ENCODE data around the gene PDPN. TPM values are rescaled to one million over a fixed set of nuclear protein-coding genes. Genes with fewer than 3 reads are reported as not detected.

The PDPN gene

DNA sequence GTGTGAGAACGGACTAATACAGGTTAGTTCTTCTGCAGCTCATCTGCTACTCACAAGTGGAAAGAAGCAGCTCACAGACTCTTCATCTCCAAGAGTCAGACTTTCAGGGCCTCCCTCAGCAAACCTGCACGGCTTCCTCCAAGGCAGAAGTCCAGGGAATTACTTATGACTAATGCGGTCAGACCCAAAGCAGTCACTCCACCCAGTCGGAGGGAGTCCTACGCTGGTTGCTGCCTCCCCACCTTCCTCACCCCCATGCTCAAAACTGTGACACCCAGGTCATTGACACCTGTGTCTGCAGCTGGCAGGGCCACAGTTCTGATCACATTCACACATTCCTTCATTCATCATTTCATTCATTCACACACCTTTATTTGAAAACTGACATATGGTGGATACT lies 77.9 kb downstream of the PDPN start:
- Histone ChIP-seq H3K4me2 (ENCODE audit: low read length) (no peak overlapping the region), H3K9ac (ENCODE audit: low read depth, low read length) (no peak overlapping the region), H3K36me3 (ENCODE audit: insufficient read depth, low read length) (no peaks in the 10 kb centered on the region), H3K4me3 (ENCODE audit: low read length) (no peak overlapping the region), H3K4me1 (ENCODE audit: control insufficient read depth, insufficient read depth, low read length) (no peaks in the 10 kb centered on the region), H3K9me3 (replicated peaks; ENCODE audit: low read length) (no peaks in the 10 kb centered on the region), H3K27me3 (ENCODE audit: control insufficient read depth, insufficient read depth, low read length) (no peaks in the 10 kb centered on the region)

DNA sequence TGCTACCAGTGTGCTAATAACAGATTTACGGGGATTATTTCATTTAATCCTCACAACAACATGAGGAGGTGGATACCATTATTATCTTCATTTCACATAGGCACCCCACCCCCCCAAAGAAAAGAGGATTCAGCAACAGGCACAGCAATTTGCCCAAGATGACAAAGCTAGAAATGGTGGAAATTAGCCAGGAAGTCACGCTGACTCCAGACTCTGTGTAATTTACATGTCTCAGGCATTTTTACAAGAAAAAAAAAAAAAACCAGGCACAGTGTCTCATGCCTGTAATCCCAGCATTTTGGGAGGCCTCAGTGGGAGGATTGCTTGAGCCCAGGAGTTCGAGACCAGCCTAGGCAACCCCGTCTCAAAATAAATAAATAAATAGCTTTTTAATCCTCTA lies 78.9 kb downstream of the PDPN start:
- Histone ChIP-seq H3K4me3 (ENCODE audit: low read length) (no peak overlapping the region), H3K36me3 (ENCODE audit: insufficient read depth, low read length) (no peaks in the 10 kb centered on the region)

DNA sequence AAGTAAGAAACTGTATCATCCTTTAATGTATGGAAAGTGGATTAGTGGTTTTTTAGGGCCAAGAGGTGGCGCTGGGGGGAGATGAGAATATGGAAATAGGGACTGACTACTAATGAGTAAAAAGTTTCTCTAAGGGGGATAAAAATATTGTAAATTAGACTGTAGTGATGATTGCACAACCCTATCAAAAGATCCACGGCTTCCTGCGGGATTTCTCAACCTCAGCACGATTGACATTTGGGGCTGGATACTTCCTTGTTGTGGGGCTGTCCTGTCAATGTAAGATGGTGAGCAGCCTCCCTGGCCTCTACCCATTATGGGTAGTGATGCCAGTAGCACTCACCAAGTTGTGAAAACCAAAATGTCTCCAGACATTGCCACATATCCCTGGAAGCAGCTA lies 80.3 kb downstream of the PDPN start:
- Histone ChIP-seq H3K9ac (ENCODE audit: low read depth, low read length) (no peak overlapping the region), H3K4me1 (ENCODE audit: control insufficient read depth, insufficient read depth, low read length) (no peaks in the 10 kb centered on the region), H3K9me3 (replicated peaks; ENCODE audit: low read length) (no peaks in the 10 kb centered on the region), H3K36me3 (ENCODE audit: insufficient read depth, low read length) (no peaks in the 10 kb centered on the region), H3K27me3 (ENCODE audit: control insufficient read depth, insufficient read depth, low read length) (no peaks in the 10 kb centered on the region), H3K4me2 (ENCODE audit: low read length) (no peak overlapping the region), H3K4me3 (ENCODE audit: low read length) (no peak overlapping the region)

More for the DNA sequence above, 78.9 kb downstream of the PDPN start:
- Histone ChIP-seq H3K9ac (ENCODE audit: low read depth, low read length) (no peak overlapping the region), H3K4me2 (ENCODE audit: low read length) (no peak overlapping the region), H3K9me3 (replicated peaks; ENCODE audit: low read length) (no peaks in the 10 kb centered on the region), H3K27me3 (ENCODE audit: control insufficient read depth, insufficient read depth, low read length) (no peaks in the 10 kb centered on the region), H3K4me1 (ENCODE audit: control insufficient read depth, insufficient read depth, low read length) (no peaks in the 10 kb centered on the region)

DNA sequence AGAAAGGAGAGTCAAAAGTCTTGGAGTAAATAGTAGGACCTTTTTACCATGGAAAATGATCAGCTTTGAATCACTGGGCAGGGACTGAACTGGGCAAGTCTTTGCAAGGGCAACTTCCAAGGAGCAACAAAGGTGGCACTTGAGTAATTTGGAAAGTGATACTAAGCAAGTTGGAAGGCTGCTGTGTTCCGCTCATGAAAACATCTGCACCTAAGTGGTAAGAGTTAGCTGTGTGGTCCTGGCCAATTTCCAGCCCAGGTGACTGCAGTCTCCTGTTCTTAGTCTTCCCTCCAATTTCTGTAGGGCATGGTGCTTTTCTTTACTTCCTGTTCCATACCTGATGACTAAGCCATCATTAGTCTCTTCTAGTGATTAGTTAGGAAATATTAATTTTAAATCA lies 80.8 kb downstream of the PDPN start:
- Histone ChIP-seq H3K4me2 (ENCODE audit: low read length) (no peak overlapping the region), H3K4me3 (ENCODE audit: low read length) (no peak overlapping the region), H3K36me3 (ENCODE audit: insufficient read depth, low read length) (no peaks in the 10 kb centered on the region), H3K27me3 (ENCODE audit: control insufficient read depth, insufficient read depth, low read length) (no peaks in the 10 kb centered on the region), H3K4me1 (ENCODE audit: control insufficient read depth, insufficient read depth, low read length) (no peaks in the 10 kb centered on the region), H3K9ac (ENCODE audit: low read depth, low read length) (no peak overlapping the region), H3K9me3 (replicated peaks; ENCODE audit: low read length) (no peaks in the 10 kb centered on the region)

DNA sequence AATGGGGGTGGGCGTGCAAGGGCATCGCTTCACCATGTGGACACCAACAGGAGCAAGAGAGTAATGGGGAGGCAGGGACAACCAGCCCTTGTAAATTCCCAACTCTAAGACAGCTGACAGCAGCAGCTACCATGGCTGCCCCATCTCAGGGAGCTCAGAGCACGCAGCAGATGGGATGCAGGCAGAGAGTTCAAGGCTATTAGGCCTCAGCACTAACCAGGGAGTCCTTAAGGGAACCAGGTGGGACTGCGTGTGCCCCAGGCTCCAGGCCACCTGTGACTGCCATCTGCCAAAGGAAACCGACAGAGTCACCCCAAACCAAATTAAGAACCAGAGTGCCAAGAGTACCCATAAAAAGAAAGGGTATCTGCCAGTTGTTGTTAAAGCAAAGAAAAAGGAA lies 82.7 kb downstream of the PDPN start:
- Histone ChIP-seq H3K4me3 (ENCODE audit: low read length) (no peak overlapping the region), H3K27me3 (ENCODE audit: control insufficient read depth, insufficient read depth, low read length) (no peaks in the 10 kb centered on the region), H3K9me3 (replicated peaks; ENCODE audit: low read length) (no peaks in the 10 kb centered on the region), H3K36me3 (ENCODE audit: insufficient read depth, low read length) (no peaks in the 10 kb centered on the region), H3K4me2 (ENCODE audit: low read length) (no peak overlapping the region), H3K4me1 (ENCODE audit: control insufficient read depth, insufficient read depth, low read length) (no peaks in the 10 kb centered on the region), H3K9ac (ENCODE audit: low read depth, low read length) (no peak overlapping the region)

Small RNAs within 50 kb of the gene (small RNA-seq; reads per million reads assigned to genes)
- not detected for gene RNA5SP41
